ENCODE measurements around the gene BANP.
"Not testable (repeated sequence)": the region's sequence is repeated elsewhere in the genome, so short reads cannot be mapped to it uniquely, and the experiment has no call there.

BANP gene

DNA sequence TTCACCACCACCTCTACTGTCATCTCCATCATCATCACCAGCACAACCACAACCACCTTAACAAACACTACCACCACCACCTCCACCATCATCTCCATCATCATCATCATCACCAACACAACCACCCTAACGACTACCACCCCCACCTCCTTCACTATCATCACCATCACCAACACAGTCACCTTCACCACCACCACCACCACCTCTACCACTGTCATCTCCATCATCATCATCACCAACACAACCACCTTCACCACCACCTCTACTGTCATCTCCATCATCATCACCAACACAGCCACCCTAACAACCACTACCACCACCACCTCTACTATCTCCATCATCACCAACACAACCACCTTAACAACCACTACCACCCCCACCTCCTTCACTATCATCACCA lies 102.2 kb downstream of the BANP start:
- DNase-seq: not testable (repeated sequence)

DNA sequence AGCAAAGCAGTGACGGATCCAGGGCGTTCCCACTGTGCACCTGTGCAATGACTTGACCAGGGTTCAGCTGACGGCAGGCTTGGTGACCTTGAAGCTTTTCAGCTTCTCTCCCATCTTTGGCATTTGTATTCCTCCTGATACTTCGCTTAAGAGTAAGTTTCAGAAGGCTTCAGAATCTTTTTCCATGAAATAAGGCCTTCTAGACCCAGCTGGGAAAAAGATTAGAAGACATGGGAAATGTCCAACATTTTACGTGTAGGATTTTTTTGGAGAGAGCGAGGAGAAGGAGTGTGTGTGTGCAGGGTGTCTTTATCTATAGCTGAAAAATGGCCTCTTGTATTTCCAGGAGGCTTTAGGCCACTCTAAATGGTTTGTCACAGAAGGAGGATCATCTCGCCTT lies 104.1 kb downstream of the BANP start:
- DNase-seq: no peak

GRCh38 chr16:88056212-88056611 lies 105.0 kb downstream of the BANP start:
- no peak for DNase-seq

DNA sequence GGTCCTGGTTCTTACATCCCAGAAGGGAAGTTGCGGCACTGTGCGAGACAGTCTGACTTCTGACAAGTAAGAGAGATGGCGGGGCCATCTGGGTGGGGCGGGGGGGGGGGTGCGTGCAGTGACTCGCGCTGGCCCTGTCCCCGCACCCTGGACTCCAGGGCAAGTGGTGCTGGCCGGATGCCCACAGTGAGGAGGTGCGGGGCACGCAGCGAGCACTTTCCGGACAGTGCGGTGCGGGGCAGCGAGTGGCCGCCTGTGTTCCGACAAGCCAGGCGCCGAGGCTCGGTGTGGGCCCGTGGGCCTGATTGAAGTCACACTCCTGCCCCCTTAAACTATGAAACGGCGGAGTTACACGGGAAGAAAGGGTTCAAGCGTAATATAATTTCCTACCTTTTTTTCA lies 106.4 kb downstream of the BANP start:
- no peak for DNase-seq

- DNase-seq: no peak
Observed at GRCh38 chr16:88058136-88058535, 106.9 kb downstream of the BANP start.

- no peak for DNase-seq
Observed at GRCh38 chr16:88058817-88059216, 107.6 kb downstream of the BANP start.

- DNase-seq: no peak
Observed at GRCh38 chr16:88059701-88060386, 108.6 kb downstream of the BANP start.

- no peak for DNase-seq
Observed at GRCh38 chr16:88060524-88061219, 109.4 kb downstream of the BANP start.

- DNase-seq: no peak
Observed at GRCh38 chr16:88061346-88062110, 110.3 kb downstream of the BANP start.

- no peak for DNase-seq
Observed at GRCh38 chr16:88062341-88063210, 111.3 kb downstream of the BANP start.

GRCh38 chr16:88063211-88063773 lies 112.1 kb downstream of the BANP start:
- DNase-seq: no peak

- no peak for DNase-seq
Observed at GRCh38 chr16:88064011-88064888, 113.0 kb downstream of the BANP start.

DNA sequence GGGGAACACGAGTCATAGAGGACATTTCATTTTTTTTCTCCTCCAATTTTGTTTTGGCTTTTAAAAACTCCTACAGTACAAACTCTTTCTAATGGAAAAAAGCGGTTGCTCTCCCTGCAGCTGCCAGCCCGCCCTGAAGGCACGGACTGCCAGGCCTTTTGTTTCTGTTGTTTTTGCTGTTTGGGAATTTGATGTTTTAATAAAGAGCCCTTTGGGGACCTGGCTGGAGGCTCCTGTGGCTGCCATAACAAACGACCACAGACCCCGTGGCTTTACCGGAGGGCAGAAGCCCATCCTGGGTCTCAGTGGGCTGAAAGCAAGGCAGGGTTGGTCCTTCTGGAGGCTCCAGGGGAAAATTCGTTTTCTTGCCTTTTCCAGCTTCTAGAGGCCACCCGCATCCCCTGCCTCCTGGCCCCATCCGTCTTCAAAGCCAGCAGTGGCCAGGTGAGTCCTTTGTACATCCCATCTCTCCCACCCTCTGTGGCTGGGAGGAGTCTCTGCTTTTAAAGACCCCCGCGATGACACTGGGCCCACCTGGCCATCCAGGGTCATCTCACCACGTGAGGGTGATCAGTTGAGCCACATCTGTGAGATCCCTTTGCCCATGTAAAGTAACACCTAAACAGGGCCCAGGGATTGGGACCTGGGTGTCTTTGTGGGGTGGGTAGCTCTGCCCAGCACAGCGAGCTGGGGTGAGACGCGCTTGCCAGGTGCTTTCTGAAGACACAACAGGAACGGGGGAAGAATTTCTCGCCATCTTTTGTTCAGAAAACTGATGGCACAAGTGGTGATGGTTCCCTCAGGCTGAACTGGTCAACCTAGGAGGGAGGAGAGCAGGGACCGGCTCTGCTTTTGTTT lies 113.9 kb downstream of the BANP start:
- DNase-seq: no peak

DNA sequence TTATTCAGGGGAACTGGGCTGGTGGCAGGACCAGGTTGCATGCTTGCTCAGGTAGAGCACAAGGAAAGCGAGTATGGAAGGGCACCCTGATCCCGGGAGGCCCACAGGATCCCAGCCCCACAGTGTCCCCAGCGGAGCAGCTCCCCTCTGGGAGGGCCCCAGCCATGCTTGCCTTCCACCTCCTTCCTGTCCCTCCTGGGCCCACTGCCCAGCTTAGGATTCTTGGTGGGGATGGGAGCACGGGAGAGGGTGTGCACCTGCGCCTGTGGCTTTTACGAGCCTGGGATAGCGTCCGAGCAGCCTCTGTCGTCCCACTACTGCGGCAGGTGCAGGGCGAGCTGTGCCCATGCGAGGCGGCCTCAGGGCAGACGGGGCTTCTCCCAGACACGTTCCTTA lies 114.5 kb downstream of the BANP start:
- DNase-seq: no peak

DNA sequence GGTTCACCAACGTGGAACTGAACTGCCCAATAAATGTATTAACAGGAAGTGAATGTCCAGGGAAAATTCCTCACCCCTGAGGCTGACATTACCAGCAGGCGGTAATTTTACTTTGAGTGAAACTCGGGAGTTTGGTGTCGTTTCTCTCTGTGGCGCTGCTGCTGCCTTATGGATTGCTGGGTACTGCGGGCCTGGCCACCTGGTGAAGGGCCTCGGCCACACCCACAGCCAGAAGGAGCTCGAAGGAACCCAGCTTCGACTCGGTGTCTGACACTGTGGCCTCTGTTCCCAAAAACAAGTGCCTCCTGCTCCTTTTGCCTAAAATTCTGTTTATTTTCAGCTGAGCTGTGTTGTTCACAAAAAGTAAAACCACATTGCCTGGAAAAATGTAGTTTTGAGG lies 115.0 kb downstream of the BANP start:
- no peak for DNase-seq

DNA sequence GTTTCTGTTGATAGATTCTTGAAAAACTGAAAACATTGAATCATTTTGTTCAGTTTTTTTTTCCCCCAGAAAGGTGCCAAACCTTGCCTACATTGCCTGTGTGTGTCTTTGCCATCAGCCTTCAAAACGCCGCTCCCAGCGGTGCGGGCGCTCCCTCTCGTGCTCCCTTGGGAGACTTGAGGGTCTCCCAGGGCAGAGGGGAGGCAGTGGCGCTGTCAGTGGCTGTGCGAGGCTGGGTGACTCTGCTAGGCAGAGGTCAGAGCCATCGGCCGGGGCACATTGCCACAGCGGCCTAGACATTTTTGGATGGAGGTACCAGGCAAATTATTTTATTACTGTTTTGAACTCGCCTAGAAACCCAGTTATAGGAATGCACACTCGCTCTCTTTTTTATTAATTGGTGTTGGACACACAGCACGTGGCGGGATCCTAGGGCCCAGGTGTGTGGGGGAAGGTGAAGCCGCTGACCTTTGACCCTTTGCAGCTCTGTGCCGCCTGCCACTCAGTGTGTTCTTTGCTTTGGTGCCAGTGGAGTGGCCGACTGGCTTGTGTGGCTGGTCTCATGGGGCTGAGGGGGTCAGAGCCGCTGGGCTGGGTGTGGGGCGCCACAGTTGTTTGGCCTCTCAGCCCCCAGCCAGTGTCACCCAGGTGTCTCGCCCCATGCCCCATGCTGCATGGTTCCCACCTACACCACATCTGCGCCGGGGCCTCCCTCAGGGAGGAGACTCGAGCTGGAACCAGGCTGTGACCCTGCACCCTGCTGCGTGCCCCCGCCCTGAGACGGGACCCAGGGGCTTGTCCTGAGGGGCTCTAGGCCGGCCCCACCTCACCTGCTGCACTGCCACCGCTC lies 115.7 kb downstream of the BANP start:
- no peak for DNase-seq

DNA sequence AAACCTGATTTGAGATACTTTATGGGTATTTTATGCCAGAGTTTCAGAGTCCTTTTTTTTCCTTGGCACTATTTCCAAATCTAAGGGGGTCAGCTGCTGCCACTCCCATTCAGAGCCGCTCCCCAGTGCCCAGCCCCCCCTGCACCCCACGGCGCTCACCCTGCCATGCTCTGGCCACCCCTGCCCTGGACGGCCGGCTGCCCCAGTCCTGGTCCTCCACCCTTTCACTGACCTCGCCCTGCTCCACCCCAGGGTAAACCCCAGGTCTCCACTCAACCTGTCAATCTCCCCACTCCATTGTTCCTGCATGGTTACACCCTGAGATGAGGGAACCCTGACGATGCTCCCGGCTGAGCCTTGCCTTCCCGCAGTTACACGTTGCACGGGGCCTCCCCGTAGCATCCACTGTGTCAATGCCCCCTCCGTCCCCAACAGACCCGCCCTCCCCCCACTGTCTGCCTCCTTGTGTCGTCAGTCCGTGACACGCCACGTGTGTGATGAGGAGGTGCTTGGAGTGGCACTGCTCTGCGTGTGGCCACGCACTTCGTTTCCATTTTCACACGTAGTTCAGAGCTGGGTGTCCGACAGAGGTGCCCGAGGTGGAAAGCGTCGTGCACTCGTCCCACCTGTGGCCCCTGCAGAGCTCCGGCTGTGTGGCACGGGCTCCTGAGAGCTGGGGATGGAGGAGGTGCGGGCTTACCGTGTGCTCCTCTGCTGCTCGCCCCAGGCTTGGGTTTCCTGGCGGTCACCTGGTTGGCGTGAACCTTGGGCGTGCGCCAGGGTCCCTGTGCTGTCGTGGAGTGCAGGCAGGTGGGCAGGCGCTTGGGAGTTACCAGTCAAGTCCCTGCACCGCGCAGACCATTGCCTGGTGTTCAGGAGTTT lies 116.5 kb downstream of the BANP start:
- DNase-seq: no peak

Measured in T1000 (cell line).